Motor neuron (in vitro differentiated cells): ENCODE data around the gene TSC1. TPM values are rescaled to one million over a fixed set of nuclear protein-coding genes. Genes with fewer than 3 reads are reported as not detected.
"Not testable (repeated sequence)": the region's sequence is repeated elsewhere in the genome, so short reads cannot be mapped to it uniquely, and the experiment has no call there.

Experiments
- ATAC-seq, 8 experiments: fragments of 200-7000 bp; cut with Tn5 transposase; replicated peaks in 6 of 8; 2 replicates each; pipeline ENCODE4 v1.8.0; 2021; ENCODE audit warnings: mild to moderate bottlenecking in 8 of 8, moderate library complexity in 8 of 8
- H3K27ac ChIP-seq, 2 donors: fragments of 250-450 bp; sonication (Bioruptor Pico); 2 replicates each; pipeline ENCODE4 v1.9.0; 2021; ENCODE audit warnings: antibody characterized with exemption in 2 of 2, mild to moderate bottlenecking in 2 of 2, moderate library complexity in 1 of 2
- H3K4me1 ChIP-seq, 2 donors: fragments of 250-450 bp; sonication (Bioruptor Pico); replicated peaks in 1 of 2; 2 replicates each; pipeline ENCODE4 v1.6.1; 2021; ENCODE audit warnings: antibody characterized with exemption in 2 of 2, mild to moderate bottlenecking in 2 of 2, moderate library complexity in 1 of 2
- H3K4me3 ChIP-seq, 5 donors: fragments of 250-450 bp; sonication (Bioruptor Pico); 2 replicates each; pipeline ENCODE4 v1.9.0; 2021; ENCODE audit warnings: antibody characterized with exemption in 5 of 5, mild to moderate bottlenecking in 5 of 5, moderate library complexity in 4 of 5
- WGBS, 10 experiments: fragments of 450-650 bp; shearing (Covaris generic); methylation state at CpG; one replicate each; pipeline ENCODE4 v1.0.0; 2022; 5-methylcytosine and 5-hydroxymethylcytosine counted together
- in situ Hi-C, 9 experiments: fragments of 400-800 bp; cut with MboI; loops; one replicate each; pipeline ENCODE4 v1.15.0; 2021; ENCODE audit warnings: low sequenced_read_pairs in 9 of 9, low pct_unique_long_range_greater_than_20kb in 2 of 9; ENCODE audit not compliant: unreplicated experiment in 9 of 9
- total RNA-seq, 8 experiments: library from RNA; unstranded; fragments of 300-600 nt; gene quantifications; 2 replicates each; pipeline versions ENCODE4 v1.2.3 to v1.2.4, GENCODE V29; 2022

Gene TSC1
- total RNA-seq, 8 experiments from 2014 or later, result 22.0 to 58.6 (median 31.4) TPM

DNA sequence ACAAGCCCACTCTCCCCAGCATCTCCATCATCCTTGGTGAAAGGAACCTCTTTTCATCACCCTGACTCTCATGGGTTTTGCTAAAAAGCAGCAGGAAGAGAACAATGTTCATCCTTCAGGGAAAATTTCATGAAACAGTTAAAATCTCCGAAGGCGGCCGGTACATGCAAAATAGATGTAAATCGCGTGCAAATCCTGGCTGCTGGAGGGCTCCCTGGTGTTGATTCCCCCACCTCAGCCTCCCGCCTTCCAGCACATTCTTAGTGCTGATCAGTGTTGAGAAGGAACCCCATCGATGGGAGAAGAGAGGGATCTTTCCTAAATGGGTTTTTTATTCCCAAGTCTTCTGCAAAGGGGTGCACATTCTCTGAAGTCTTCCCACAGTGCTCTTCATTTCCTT, 25.4 kb upstream of the TSC1 start:
- Histone ChIP-seq H3K4me1 (peaks cover 0 to 6% of the 10 kb centered on the region in 2 donors), H3K4me3 (no peak overlapping the region), H3K27ac (no peak overlapping the region)
- ATAC-seq, result peak in 2 of 8 experiments; percentile 27 to 76
- 0 to 65% (median 8%) methylated on average over 2 to 7 of the region's 7 CpGs; no CpG with 5 or more reads in 3 of the 10 experiments for WGBS, 10 experiments
- in situ Hi-C loops, result no loop called here

DNA sequence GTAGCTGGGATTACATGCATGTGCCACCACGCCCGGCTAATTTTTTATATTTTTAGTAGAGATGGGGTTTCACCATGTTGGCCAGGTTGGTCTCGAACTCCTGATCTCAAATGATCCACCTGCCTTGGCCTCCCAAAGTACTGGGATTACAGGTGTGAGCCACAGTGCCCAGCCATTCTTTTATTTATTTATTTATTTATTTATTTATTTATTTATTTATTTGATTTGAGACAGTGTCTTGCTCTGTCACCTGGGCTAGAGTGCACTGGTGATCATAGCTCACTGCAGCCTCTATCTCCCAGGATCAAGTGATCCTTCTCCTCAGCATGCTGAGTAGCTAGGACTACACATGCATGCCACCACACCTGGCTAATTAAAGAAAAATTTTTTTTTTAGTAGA, 23.5 kb upstream of the TSC1 start:
- WGBS, 10 experiments, result 88 to 90% (median 90%) methylated on average over 2 to 3 of the region's 3 CpGs; no CpG with 5 or more reads in 7 of the 10 experiments
- in situ Hi-C loops, H3K4me1 ChIP-seq, H3K4me3 ChIP-seq, ATAC-seq, H3K27ac ChIP-seq: not testable (repeated sequence)

DNA sequence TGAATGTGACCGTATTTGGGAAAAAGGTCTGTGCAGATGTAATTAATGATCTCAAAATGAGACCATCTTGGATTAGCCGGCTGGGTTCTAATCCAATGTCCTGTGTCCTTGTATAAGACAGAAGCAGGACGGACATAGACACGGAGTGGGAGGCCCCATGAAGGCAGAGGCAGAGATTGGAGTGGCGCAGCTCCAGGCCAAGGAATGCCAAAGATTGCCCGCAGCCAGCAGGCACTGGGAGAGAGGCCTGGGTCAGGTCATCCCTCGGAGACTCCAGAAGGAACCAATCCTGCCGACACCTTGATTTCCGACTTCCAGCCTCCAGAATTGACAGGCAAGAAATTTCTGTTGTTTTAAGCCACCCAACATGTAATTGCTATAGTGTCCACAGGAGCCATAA, 21.1 kb upstream of the TSC1 start:
- H3K27ac ChIP-seq, result no peak overlapping the region
- H3K4me3 ChIP-seq, result no peak overlapping the region
- no peak for ATAC-seq
- 67 to 100% (median 79%) methylated on average over 2 to 8 of the region's 9 CpGs; no CpG with 5 or more reads in 4 of the 10 experiments for WGBS, 10 experiments
- H3K4me1 ChIP-seq, result peaks cover 0 to 6% of the 10 kb centered on the region in 2 donors
- in situ Hi-C loops, result no loop called here

DNA sequence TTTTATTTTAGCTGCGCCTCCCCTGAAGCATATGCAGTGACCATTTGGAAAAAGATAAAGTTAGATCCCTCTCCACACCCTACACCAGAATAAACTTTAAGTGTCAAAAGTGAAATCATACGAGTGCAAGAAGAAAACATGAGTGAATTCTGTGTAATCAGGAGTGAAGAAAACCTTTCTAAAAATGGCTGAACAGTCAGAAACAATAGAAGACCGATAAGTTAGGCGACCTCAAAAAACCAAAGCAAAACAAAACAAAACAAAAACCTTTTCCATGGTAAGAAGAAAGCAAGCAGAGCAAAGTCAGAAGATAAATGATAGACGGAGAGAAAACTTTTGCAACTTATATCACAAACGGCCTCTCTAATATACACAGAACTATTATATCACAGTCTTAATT, 16.6 kb upstream of the TSC1 start:
- Histone ChIP-seq H3K4me1 (no peaks in the 10 kb centered on the region), H3K27ac (no peak overlapping the region), H3K4me3 (no peak overlapping the region)
- WGBS, 10 experiments, result 44 to 91% (median 64%) methylated on average over 2 to 6 of the region's 6 CpGs
- ATAC-seq, result no peak
- in situ Hi-C loops, result no loop called here

DNA sequence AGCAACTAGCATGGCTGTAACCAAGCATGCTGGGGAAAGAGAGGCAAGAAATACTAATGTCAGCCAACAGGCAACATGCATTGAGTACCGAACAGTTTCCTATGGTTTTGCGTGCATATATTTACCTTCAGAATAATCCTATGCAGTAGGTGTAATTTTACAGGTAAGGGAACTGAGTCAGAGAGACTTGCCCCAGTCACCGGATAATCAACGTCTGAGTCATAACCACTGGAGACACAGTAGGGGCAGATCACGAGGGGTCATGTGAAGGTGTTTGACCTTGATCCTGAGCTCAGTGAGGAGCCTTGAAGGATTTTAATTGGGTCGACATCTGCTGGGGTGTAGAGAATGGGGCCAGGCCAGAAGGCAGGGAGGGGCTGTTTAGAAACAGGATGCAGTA, 13.4 kb upstream of the TSC1 start:
- 57 to 96% (median 77%) methylated on average over 1 to 6 of the region's 6 CpGs; no CpG with 5 or more reads in 2 of the 10 experiments for WGBS, 10 experiments
- no peaks in the 10 kb centered on the region for H3K4me1 ChIP-seq
- in situ Hi-C loops, result no loop called here
- ATAC-seq, result no peak
- H3K4me3 ChIP-seq, result no peak overlapping the region
- H3K27ac ChIP-seq, result no peak overlapping the region

DNA sequence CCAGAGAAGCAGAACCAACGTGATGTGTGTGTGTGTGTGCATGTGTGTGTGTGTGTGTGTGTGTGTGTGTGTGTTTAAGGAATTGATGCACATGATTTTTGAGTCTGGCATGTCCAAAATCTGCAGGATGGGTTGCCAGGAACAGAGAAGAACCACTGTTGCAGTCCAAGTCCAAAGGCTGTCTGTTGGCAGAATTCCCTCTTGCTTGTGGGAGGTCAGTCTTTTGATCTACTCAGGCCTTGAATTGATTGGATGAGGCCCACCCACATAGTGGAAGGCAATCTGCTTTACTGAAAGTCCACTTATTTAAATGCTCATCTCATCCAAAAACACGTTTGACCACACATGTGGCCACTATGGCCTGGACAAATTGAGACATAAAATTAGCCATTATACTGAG, 11.4 kb upstream of the TSC1 start:
- in situ Hi-C loops, result no loop called here
- ATAC-seq, result no peak
- Histone ChIP-seq H3K4me1 (no peaks in the 10 kb centered on the region), H3K4me3 (no peak overlapping the region), H3K27ac (no peak overlapping the region)
- 0 to 43% (median 17%) methylated on average over 1 to 2 of the region's 2 CpGs; no CpG with 5 or more reads in 3 of the 10 experiments for WGBS, 10 experiments

DNA sequence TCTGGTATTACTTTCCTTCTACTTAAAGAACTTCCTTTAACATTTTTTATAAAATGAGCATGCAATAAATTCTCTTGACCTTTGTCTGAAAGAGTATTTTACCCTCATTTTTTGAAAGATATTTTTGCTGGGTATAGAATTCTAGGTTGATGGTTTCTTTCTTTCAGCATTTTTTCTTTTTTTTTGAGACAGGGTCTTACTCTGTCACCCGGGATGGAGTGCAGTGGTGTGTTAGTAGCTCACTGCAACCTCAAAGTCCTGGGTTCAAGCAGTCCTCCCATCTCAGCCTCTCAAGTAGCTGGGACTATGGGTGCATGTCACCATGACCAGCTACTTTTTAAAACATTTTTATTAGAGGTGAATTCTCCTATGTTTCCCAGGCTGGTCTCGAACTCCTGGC, 10.7 kb upstream of the TSC1 start:
- in situ Hi-C loops, result no loop called here
- no peak overlapping the region for H3K4me3 ChIP-seq
- no peaks in the 10 kb centered on the region for H3K4me1 ChIP-seq
- WGBS, 10 experiments, result 19 to 86% (median 59%) methylated on average over 1 to 2 of the region's 2 CpGs; no CpG with 5 or more reads in 1 of the 10 experiments
- no peak for ATAC-seq
- no peak overlapping the region for H3K27ac ChIP-seq

DNA sequence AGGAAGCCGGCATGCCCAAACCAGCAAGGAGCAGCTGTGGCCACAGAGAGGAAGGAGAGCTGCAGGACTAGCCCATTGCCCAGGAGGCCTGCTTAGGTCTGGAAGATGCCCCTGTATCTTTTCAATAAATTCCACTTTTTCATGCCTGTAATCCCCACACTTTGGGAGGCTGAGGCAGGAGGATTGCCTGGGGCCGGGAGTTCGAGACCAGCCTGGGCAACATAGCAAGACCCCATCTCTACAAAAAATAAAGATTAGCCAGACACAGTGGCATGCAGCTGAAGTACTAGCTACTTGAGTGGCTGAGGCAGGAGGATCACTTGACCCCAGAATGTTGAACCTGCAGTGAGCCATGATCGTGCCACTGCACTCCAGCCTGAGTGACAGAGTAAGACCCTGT, 5.3 kb upstream of the TSC1 start:
- WGBS, 10 experiments, result 33 to 100% (median 67%) methylated on average over 1 to 3 of the region's 4 CpGs; no CpG with 5 or more reads in 4 of the 10 experiments
- in situ Hi-C loops, result no loop called here
- ATAC-seq, result no peak
- Histone ChIP-seq H3K4me3 (no peak overlapping the region), H3K27ac (no peak overlapping the region), H3K4me1 (peaks cover 5 to 9% of the 10 kb centered on the region in 2 donors)

DNA sequence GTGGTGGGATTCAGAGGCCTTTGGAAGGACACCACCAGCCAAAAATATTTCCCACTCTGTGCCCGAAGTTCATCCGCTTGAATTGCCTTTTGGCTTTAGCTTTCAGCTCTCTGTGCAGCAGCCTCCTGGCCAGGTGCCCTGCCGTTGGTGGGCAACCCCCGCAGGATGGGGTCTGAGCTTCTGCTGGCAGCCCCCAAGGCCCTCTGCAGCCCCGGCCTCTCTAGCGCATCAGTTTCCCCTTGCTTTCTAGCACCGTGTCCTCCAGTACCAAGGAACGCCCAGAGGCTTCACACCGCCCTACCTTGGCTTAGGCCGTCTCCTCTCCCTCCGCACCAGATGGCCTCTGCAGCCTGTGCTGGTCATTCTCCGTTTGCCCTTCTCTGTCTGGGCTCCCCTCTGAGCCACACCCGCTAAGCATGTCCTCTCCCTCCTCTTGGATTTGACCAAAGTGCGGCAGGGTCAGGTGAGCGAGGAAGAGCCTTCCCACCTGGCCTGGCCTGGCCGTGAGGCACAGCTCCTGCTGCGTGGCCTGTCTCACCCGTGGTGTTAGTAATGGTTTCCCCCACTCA, 4.2 kb upstream of the TSC1 start:
- ATAC-seq, result no peak
- in situ Hi-C loops, result no loop called here
- Histone ChIP-seq H3K27ac (no peak overlapping the region), H3K4me1 (peaks cover 5 to 12% of the 10 kb centered on the region in 2 donors), H3K4me3 (no peak overlapping the region)
- WGBS, 10 experiments, result 70 to 100% (median 85%) methylated on average over 1 to 8 of the region's 18 CpGs; no CpG with 5 or more reads in 4 of the 10 experiments

DNA sequence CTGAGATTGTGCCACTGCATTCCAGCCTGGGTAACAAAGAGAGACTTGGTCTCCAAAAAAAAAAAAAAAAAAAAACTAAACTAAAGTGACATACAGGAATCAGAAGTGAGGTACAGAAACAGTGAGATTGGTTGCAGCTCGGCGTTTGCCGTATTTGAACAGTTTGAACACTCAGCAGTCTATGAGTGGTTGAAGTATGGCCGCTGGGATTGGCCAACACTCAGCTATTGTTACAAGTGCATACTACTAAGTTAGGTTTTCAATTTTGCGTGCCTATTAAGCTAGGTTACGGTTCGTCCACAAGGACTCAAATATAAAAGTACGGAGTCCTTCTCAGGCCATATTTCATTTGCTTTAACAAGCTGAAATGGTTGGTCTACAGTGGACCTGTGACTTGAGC, 3.3 kb upstream of the TSC1 start:
- Histone ChIP-seq H3K27ac (no peak overlapping the region), H3K4me3 (no peak overlapping the region), H3K4me1 (peaks cover 12 to 16% of the 10 kb centered on the region in 2 donors)
- WGBS, 10 experiments, result 73 to 100% (median 88%) methylated on average over 3 to 8 of the region's 8 CpGs; no CpG with 5 or more reads in 1 of the 10 experiments
- in situ Hi-C loops, result no loop called here
- no peak for ATAC-seq

DNA sequence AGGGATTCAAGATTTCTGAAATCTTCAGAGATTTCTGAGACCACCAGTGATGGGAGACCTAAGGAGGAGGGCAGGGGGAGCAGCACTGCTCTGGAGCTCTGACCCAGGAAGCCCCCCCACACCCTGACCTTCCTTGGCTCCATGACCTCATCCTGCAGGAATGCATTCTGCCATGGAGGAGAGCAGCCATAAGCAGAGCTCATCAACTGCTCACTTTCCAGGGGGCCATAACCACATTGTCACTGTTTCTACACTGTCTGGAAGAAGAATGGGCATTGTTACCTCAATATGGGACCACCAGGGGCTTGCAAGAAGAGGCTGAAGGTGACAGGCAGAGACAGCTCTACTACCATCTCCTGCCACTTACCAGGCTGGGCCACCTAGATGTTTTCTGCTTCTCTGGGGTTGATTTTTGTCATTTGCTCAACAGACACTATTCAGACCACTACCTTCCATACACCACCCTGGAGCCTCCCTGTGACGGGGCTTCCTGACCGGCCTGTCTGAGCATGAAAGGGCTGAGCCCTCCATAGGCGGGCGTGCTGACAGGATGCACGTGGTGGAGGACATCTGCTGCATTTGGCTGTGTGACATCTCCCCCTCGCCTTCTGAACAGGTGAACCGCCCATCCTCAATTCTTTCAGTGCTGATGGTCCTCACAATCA, 2.3 kb upstream of the TSC1 start:
- no peak overlapping the region for H3K4me3 ChIP-seq
- in situ Hi-C loops, result no loop called here
- peak in 4 of 8 experiments; percentile 7 to 36 (median 20) for ATAC-seq
- peaks cover 12 to 16% of the 10 kb centered on the region in 2 donors for H3K4me1 ChIP-seq
- 0 to 100% (median 83%) methylated on average over 1 to 6 of the region's 7 CpGs; no CpG with 5 or more reads in 1 of the 10 experiments for WGBS, 10 experiments
- peak overlapping the region in 1 of 2 donors; percentile 34 for H3K27ac ChIP-seq

DNA sequence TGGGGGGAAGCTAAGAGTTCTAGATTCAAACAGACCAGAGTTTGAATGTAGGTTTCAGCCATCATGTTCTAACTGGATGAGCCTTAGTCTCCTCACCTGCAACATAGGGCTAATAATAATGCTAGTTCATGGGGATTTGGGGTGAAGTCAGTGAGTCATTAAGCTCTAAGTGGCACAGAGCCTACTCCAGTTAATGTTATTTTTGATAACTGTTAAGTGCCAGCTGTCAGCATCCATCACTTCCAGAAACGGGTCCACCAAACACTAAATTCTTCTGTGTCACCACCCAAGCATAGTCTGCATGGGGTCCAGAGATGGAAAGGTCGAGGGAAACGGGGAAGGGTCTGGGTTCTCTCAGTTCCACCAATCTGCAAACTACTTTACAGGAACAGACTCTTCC, 1.8 kb upstream of the TSC1 start:
- WGBS, 10 experiments, result 0 to 71% (median 8%) methylated on average over 1 to 3 of the region's 3 CpGs; no CpG with 5 or more reads in 2 of the 10 experiments
- in situ Hi-C loops, result no loop called here

DNA sequence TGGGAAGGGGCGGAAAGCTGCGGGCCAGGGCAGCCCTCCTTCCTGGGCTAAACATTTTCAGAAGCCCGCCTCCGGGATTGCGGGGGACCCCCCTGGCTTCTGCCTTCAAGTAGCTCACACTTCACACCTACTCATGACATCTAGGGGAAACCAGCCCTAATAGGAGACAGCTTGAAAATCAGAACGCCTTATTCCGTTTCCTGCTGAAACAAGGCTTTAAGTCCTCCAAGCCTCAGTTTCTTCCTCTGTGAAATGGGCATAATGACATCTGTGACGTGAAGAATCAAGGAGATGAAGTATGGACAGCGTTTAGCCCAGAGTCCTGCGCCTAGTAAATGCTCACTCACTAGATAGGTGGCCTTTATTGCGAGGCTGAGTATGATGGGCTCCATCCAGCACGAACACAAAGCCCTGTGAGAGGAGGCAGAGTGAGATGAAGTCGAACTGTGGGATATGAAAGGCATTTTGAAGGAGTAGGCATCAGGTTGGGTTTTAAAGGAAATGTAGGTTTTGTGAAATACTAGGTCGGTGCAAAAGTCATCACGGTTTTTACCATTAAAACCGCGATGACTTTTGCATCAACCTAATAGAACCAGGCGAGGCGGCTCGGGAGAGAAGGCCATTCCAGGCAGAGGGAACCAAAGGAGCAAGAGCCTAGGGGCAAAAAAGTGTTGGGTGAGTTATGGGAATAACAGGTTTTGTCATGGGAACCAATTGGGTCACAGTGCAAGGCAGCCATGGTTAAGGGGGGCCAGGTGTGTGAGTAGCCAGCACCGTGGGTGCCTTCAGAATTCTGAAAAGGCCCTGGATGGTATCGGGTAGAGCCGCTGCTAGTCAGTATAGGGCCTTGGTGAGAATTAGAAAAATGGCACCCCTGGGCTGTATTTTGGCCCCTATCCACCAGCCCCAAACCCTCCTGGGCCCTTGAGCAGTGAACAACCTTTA, 1.0 kb upstream of the TSC1 start:
- Histone ChIP-seq H3K4me1 (peaks cover 12 to 16% of the 10 kb centered on the region in 2 donors), H3K4me3 (peak overlapping the region; percentile 76 to 99 (median 92)), H3K27ac (peak overlapping the region; percentile 99 to 100)
- in situ Hi-C loops, result no loop called here
- ATAC-seq, result no peak
- 28 to 94% (median 74%) methylated on average over 3 to 17 of the region's 23 CpGs; no CpG with 5 or more reads in 2 of the 10 experiments for WGBS, 10 experiments

More for the DNA sequence above, 1.8 kb upstream of the TSC1 start:
- peaks cover 12 to 16% of the 10 kb centered on the region in 2 donors for H3K4me1 ChIP-seq
- H3K27ac ChIP-seq, result no peak overlapping the region
- no peak overlapping the region for H3K4me3 ChIP-seq
- ATAC-seq, result no peak
